ENCODE results near the gene CCND3.

The CCND3 gene

GRCh38 chr6:41939848-41940758 lies 1.5 kb downstream of the CCND3 start:
- POLR2A ChIA-PET = interaction anchor here (0.6 to 7.8 kb wide), 5 partner anchors 11 to 110 kb away, joined by 3 to 54 read pairs (median 7); partner anchors contain the start of genes BYSL, MED20, TAF8 and USP49
- no peak for DNase-seq (ENCODE audit: extremely low spot score)
- TF ChIP-seq ZNF384 (IDR thresholded peaks at IDR 0.05) (no peak), TARDBP (IDR thresholded peaks at IDR 0.05) (no peak), NFRKB (IDR thresholded peaks at IDR 0.05) (no peak), FOXK2 (IDR thresholded peaks at IDR 0.05) (no peak), PKNOX1 (IDR thresholded peaks at IDR 0.05) (no peak), CTBP1 (IDR thresholded peaks at IDR 0.05; ENCODE audit: borderline replicate concordance) (no peak), SUZ12 (IDR thresholded peaks at IDR 0.05) (no peak), FOXA1 (IDR thresholded peaks at IDR 0.05) (no peak), SP1 (IDR thresholded peaks at IDR 0.05) (no peak), LEF1 (IDR thresholded peaks at IDR 0.05; ENCODE audit: borderline replicate concordance) (no peak), ARNT (IDR thresholded peaks at IDR 0.05) (no peak), L3MBTL2 (conservative IDR thresholded peaks at IDR 0.05) (no peak), FOXM1 (IDR thresholded peaks at IDR 0.05; ENCODE audit: borderline replicate concordance) (no peak), BHLHE40 (IDR thresholded peaks at IDR 0.05; ENCODE audit: borderline replicate concordance) (no peak), HDGF (IDR thresholded peaks at IDR 0.05; ENCODE audit: borderline replicate concordance) (no peak), ELF4 (IDR thresholded peaks at IDR 0.05) (no peak)
- CTCF ChIA-PET = interaction anchor here (0.6 to 1.3 kb wide), 5 partner anchors 9 to 153 kb away, joined by 3 to 6 read pairs (median 4); partner anchors contain the start of genes BYSL and MED20

- CTCF ChIA-PET = interaction anchor here (0.6 to 1.3 kb wide), 9 partner anchors 9 to 152 kb away, joined by 3 to 6 read pairs (median 4); partner anchors contain the start of genes BYSL, MED20 and TOMM6
- TF ChIP-seq ARNT (IDR thresholded peaks at IDR 0.05) (no peak), NFRKB (IDR thresholded peaks at IDR 0.05) (no peak), FOXK2 (IDR thresholded peaks at IDR 0.05) (no peak), CTBP1 (IDR thresholded peaks at IDR 0.05; ENCODE audit: borderline replicate concordance) (no peak), PKNOX1 (IDR thresholded peaks at IDR 0.05) (no peak)
- POLR2A ChIA-PET = interaction anchor here (0.6 to 7.8 kb wide), 6 partner anchors 11 to 1430 kb away, joined by 3 to 54 read pairs (median 6); partner anchors contain the start of genes BYSL, MED20, TAF8 and USP49
- no peak for DNase-seq (ENCODE audit: extremely low spot score)
Measured at GRCh38 chr6:41939176-41939847, 2.3 kb downstream of the CCND3 start.

- ChIA-PET CTCF (interaction anchor here (0.7 to 1.3 kb wide), 7 partner anchors 8 to 151 kb away, joined by 3 to 6 read pairs (median 4); partner anchors contain the start of genes BYSL, MED20 and TOMM6), POLR2A (interaction anchor here (0.6 to 7.8 kb wide), 4 partner anchors 10 to 1431 kb away, joined by 3 to 54 read pairs (median 8); partner anchors contain the start of genes BYSL, MED20, USP49 and ZNF318)
- TF ChIP-seq FOXK2 (IDR thresholded peaks at IDR 0.05) = no peak
- TF ChIP-seq ZNF384 (IDR thresholded peaks at IDR 0.05) = no peak
- no peak for TF ChIP-seq PKNOX1 (IDR thresholded peaks at IDR 0.05)
- no peak for TF ChIP-seq ARNT (IDR thresholded peaks at IDR 0.05)
- TF ChIP-seq CTBP1 (IDR thresholded peaks at IDR 0.05; ENCODE audit: borderline replicate concordance) = no peak
- no peak for TF ChIP-seq HDGF (IDR thresholded peaks at IDR 0.05; ENCODE audit: borderline replicate concordance)
- no peak for TF ChIP-seq FOXA1 (IDR thresholded peaks at IDR 0.05)
- no peak for TF ChIP-seq LEF1 (IDR thresholded peaks at IDR 0.05; ENCODE audit: borderline replicate concordance)
- TF ChIP-seq ELF4 (IDR thresholded peaks at IDR 0.05) = no peak
- no peak for TF ChIP-seq NFRKB (IDR thresholded peaks at IDR 0.05)
- TF ChIP-seq BHLHE40 (IDR thresholded peaks at IDR 0.05; ENCODE audit: borderline replicate concordance) = no peak
- DNase-seq (ENCODE audit: extremely low spot score) = no peak
Measured at GRCh38 chr6:41938590-41939175, 2.9 kb downstream of the CCND3 start.

GRCh38 chr6:41937861-41938574 lies 3.6 kb downstream of the CCND3 start:
- POLR2A ChIA-PET = interaction anchor here (2.4 to 7.8 kb wide), 2 partner anchors 16 to 43 kb away, joined by 9 to 54 read pairs; partner anchors contain the start of genes BYSL, MED20 and USP49
- DNase-seq (ENCODE audit: extremely low spot score) = no peak
- TF ChIP-seq BHLHE40 (IDR thresholded peaks at IDR 0.05; ENCODE audit: borderline replicate concordance) = no peak
- CTCF ChIA-PET = interaction anchor here (0.8 to 1.3 kb wide), 3 partner anchors 17 to 106 kb away, joined by 3 to 5 read pairs (median 4); partner anchors contain the start of genes BYSL and MED20

GRCh38 chr6:41937472-41937860 lies 4.1 kb downstream of the CCND3 start:
- ChIA-PET POLR2A (interaction anchor here (1.9 to 7.8 kb wide), 2 partner anchors 16 to 150 kb away, joined by 9 to 54 read pairs; partner anchors contain the start of genes BYSL, MED20 and TOMM6), CTCF (no interaction called here)
- TF ChIP-seq PKNOX1 (IDR thresholded peaks at IDR 0.05) = no peak
- no peak for TF ChIP-seq BHLHE40 (IDR thresholded peaks at IDR 0.05; ENCODE audit: borderline replicate concordance)
- TF ChIP-seq LEF1 (IDR thresholded peaks at IDR 0.05; ENCODE audit: borderline replicate concordance) = no peak
- no peak for TF ChIP-seq L3MBTL2 (conservative IDR thresholded peaks at IDR 0.05)
- no peak for TF ChIP-seq NFRKB (IDR thresholded peaks at IDR 0.05)
- no peak for TF ChIP-seq ELF4 (IDR thresholded peaks at IDR 0.05)
- no peak for TF ChIP-seq SP1 (IDR thresholded peaks at IDR 0.05)
- no peak for TF ChIP-seq TARDBP (IDR thresholded peaks at IDR 0.05)
- TF ChIP-seq CTBP1 (IDR thresholded peaks at IDR 0.05; ENCODE audit: borderline replicate concordance) = no peak
- DNase-seq (ENCODE audit: extremely low spot score) = no peak
